NCI-H2107 treated with DMSO at 0.1 percent for 48 hours (cell line): ENCODE measurements around the gene HDAC8.
A peak's percentile ranks its signal among the peaks of the same experiment; 100 is the strongest.
"Not testable (repeated sequence)": the region's sequence is repeated elsewhere in the genome, so short reads cannot be mapped to it uniquely, and the experiment has no call there.

ENCODE experiments used
- DNase-seq: peaks from one replicate; lab custom pipeline; 2025; ENCODE audit not compliant: unreplicated experiment; lab: John Stamatoyannopoulos, UW

Gene HDAC8

DNA sequence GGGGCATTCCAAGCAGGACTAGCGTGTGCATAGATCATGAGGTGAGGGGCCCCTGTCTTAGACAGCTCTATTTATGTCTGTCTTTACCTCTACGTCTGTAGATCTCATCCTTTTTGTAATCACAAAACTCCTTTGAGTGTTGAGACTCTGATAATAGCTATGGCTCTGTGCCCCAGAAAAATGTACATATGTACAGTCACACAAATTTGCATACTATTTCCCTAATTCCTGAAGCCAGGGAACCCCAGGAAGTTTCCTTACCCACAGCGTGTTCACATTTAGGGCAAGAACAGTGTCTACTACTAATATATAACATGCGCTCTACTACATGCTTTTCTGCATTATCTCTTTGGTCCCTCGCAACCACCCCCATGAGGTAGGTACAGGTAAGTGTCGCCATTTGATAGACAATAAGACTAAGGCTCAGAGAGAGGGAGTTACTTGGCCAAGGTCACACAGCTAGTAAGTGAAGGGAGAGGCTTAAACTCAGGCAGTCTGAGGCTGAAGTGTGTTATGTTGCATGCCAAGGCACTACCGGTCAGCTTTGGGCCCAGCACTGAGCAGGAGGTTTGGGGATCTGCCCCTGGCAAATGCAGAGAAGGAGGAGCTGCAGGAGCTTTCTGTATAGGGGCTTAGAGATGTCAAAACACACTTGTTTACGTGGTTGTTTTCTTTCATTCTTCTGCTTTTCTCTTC is 245.9 kb downstream of the HDAC8 start:
- no peak for DNase-seq

DNA sequence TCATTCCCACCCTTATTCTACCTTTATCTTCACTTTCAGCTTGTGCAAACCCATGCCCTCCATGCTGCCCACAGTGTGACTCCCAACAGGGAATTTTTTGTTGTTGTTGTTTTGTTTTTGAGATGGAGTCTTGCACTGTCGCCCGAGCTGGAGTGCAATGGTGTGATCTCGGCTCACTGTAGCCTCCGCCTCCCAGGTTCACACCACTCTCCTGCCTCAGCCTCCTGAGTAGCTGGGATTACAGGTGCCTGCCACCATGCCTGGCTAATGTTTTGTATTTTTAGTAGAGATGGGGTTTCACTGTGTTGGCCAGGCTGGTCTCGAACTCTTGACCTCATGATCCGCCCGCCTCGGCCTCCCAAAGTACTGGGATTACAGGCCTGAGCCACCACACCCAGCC is 253.0 kb downstream of the HDAC8 start:
- DNase-seq, result not testable (repeated sequence)

DNA sequence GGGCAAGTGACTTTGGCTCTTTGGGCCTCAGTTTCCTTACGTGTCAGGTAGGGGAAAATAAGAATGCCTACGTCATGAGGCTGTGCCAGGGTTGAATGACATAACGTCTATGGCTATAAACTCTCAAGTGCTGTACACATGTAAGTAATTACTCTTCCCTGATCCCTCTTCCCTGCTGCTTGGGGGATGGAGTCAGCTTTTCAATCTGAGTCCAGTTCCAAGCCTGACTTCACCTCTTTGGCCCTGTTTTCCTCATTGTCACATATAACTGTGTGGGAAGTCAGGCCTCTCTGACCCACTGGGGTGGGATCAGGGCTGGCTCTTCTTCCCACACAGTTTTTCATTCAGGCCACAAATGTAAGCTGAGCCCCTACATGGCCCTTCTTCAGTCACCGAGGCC is 255.5 kb downstream of the HDAC8 start:
- no peak for DNase-seq

DNA sequence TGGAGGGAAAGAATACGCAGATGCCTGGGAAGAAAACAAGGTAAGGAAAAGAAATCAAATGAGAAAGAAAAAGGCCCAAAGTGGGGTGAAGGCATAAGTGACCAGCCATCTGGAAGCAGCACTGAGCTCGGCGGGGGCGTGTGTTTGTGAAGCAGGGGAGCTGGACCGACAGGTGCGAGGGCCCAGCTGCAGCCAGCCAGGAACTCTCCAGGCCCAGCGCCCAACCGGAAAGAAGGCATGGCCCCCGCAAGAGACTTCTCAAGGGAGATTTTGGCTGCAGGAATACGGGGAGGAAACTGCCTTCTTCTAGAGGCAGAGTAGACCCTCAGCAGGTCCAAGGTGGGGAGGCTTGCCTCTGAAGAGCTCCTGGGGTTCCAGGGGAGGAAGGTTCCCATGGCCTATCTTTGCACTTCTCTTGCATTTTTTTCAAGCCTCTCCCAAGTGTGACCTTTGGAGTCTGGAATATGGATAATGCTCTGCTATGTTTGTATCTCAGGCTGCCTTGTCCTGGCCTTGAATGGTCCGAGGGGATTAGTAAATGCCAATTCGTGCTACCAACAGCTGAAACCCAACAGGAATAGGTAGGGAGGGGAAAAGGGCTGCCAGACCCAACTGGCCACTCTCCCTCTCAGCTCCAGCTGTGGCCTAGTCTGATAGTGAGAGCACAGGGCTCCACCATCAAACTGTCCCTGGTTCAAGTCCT is 256.1 kb downstream of the HDAC8 start:
- peak; percentile 32 for DNase-seq

DNA sequence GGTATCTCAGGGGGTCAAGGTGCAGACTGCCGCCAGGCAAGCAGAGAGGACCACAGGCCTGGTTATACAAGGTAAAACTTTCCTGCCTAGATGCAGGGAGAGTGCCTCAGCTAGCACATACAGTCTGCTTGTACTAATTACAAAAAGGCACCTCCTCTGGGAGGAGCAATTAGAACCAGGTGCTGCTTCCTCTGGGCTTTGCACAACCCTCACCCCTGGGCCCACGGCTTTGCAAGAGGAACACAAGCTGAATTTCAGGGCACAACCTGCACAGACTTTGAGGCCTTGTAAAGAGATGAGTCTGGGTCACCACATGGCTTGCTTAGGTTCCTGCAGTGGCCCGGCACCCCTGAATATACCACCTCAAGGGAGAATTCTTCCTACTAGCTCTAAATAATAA is 257.8 kb downstream of the HDAC8 start:
- peak; percentile 23 for DNase-seq

DNA sequence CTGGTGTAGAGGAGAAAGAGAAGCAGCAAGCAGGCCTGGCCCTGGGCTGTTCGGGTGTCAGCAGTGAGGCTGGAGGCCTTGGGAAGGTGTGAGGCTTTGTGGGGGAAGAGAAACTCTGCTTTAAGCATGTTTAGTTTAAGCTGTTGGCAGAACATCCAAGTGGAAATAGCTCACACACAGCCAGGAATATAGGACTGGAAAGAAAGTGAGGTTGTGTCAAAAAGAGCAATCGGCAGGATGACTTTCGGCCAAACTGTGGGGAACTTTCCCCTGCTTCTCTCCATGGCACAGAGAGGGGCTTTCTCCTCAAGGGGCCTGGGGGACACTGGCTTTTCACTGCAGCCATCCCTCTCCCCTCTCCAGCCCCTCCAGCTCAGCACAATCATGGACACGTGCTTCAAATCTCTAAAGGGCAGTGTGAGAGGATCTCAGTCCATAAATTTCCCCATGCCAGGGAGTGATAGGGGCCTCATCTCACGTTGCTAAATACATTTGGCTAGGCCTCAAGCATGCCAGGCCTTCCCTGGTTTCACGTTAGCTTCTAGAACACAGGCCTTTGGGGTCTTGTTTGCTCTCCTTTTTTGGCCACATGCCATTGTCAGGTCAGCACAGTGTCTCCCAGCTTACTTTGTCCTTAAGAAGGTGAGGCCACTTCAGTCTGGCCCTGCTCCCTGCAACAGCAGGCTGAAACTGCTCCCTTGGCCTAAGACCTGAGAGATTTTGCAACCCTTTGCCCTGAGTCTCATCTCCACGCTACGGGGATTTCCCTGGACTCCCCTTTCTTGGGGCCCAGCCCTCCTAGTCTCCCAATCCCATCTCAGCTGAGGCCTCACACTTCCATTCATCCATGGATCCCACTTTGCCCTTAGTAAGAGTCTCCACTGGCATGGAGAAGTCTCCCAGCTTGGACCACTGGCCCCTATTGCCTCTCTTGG is 258.7 kb downstream of the HDAC8 start:
- DNase-seq, result no peak

DNA sequence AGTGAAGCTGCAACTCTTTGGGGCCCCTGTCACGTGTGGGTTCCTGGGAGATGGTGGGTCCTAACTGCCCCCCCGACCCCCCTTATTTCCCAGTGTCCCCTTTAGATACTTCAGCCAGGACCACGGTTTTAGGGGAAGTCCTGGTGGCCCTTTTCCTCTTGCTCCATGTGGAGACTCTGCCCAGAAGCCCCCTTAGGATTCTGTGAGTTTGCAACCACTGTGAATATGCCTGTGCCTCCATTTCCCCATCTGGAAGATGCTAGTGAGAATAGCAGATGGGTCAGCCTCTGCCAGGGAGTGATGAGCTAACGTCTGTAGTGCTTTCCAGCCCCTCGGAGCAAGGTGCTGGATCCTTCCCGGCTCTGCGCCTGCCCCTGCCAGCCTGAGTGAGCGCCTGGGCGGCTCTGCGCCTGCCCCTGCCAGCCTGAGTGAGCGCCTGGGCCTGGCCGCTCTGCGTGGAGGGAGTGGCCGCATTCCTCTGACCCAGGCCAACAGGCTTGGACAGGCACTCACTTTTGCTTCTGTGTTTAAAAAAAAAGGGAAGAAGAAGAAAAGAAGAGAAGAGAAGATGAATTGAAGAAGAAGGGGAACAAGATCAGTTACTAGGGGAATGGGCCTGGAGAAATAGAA is 260.2 kb downstream of the HDAC8 start:
- DNase-seq, result no peak

DNA sequence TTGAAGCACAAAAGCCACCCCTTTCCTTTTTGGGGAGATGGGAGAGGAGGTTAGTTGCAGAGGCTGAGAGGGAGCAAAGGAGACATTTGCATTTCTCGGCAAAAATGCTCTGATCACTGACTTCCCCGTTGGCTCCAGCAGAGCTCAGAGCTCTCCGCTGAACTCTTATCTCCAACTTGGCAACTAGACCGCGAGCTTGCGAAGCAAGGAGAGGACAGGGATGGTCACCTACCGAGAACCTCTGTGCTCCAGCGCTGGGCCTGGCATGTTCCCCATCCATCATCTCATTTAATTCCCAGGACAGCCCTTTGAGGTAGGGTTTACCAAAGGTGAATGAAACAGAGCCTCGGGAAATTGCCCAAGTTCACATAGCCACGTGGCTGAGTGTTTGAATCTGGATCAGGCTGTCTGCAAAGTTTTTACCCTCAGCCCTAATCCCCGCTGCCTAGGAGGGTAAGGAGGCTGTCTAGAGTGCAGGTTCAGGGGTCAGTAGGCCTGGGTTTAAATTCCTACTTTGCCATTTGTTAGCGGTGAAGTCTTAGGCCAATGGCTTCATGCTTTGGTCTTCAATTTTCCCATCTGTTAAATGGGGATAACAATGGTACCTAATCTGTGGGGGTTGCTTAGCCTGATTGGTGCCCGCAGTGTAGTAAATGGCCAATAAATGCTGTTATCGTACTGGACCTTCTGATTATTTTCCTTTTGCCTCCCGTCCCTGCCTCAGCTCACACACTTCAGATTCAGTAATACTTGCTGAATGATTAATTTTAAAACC is 263.2 kb downstream of the HDAC8 start:
- DNase-seq, result no peak

DNA sequence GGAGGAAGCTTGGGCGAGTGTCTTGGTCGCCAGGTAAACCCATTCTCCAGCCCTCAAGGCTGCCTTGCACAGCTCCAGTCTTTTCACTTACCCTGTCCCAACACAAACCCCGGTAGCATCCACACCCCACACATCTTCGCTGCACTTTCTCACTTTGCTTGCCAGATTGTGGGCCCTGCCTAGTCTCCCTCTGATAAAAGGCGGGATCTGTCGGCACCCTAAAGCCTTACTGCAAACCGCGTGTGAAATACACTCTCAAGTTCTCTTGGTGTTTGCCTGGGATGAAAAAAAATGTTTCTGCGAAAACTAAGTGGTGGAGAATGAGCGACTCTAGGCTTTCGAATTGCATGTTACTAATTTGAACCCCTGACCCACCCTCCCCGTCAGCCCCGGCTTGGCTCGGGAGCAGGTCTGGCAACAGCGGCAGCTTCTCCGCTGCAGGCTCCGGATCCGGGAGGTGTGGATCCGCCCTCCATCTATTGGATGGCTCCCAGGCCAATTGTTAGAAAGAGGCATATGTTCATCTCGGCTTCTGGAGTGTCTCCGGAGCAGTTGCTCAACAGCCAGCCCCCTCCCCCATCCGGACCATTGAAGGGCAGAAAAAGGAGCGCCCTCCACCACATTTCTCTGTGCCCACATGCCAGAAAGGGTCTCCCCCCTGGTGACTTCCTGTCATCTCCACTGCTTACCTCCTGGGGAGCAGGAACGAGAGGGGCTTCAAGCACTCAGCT is 263.9 kb downstream of the HDAC8 start:
- DNase-seq, result no peak

DNA sequence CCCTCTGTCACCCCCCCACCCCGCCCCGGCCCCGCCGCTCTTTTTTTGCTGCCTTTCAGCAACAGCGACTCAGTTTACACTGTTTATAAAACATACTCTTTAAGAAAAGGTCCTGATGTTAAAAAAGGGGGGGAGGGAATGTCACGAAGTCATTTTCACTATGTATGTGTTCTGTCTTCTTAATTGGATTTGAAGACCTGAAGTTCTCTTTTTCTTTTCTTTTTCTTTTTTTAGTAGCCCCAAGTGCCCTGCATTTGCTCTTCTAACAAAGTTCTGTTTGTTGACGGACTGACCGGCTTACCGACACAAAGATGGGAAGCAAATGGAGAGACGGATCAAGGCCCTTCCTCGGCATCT is 264.5 kb downstream of the HDAC8 start:
- DNase-seq, result no peak

DNA sequence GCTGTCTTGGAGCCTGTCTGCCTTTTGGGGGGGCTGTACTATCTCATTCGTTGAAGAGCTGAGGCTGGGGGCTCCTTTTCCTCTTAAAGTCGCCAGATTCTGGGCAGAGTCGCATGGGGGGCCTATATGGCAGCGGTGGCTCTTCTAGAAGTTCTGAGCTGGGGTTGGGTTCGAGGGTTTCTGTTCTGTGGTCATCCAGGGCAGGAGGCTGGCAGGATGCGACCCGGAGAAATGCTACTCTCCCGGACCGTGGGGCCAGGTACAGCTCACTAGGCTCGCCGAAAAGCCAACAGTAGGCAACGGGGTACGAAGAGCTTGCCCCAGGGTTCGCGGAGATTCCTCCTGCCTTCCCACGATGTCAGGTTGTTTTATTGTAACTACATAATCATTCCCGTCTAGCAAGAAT is 265.0 kb downstream of the HDAC8 start:
- no peak for DNase-seq

DNA sequence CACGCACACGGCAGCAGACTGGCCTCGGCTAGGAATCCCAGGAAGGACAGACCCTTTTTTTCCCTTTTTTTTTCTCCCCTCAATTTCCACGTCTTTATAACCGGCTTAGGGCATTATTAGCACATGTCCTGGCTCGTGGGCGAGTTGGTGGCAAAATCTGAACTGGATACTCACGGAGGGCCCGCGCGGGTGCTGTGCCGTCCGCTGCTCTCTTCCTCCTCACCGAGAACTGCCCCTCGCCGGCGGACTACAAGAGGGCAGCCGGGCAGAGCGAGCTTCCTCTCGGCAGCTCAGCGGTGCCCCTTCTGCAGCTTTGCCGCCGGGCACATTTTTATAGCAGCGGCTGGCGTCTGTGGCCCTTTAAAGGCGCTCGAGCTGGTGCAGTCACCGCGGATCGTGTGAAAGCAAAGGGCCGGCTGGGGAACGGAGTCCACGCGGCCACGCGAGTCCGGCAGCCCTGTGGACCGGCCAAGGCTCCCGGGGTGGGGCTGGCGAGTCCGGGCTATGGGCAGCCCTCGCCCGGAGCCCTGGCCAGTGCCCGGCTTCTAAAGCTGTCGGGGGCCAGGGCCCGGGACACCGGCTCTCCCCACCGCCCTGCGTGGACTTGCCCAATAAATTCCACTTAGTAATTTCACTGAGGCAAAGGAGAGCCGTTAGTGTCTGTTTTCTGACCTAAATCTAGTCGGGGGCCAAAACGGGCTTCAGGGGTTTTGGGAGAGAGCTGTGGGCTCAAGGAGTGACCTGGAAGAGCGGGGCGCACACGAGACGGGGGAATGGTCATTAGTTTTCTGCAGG is 265.6 kb downstream of the HDAC8 start:
- DNase-seq, result peak; percentile 35

DNA sequence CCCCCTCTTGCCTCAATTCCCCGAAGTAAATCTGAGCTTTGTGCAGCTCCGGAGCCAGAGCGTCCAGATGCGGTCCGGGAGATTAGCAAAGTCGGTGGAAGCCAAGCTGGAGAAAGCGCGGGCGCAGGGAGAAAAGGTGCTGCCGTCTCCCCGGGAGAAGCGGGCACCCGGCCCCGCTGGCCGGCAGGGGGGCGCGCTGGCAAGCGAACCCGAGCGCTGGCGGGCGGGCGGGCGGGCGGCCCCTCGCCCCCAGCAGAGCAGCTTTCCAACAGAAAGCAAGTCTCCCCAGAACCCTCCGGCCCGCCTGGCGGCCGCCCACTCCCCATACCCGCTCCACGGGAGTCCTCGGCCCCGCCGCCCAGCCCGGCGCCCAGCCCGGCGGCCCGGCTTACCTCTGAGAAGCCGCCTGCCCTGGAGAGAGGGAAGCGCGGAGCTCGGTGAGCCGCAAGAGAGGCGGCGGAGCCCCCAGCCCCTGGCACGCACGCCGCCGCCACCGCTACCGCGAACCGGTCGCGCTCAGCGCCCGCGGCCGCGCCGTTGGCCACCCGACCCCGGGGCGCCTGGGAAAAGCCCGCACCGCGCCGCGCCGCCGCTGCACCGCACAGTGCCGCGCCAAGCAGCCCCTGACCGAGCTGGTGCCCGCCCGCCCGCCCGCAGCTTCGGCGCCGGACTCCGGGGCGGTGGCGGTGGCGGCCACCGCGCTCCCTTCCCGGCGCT is 266.4 kb downstream of the HDAC8 start:
- no peak for DNase-seq

DNA sequence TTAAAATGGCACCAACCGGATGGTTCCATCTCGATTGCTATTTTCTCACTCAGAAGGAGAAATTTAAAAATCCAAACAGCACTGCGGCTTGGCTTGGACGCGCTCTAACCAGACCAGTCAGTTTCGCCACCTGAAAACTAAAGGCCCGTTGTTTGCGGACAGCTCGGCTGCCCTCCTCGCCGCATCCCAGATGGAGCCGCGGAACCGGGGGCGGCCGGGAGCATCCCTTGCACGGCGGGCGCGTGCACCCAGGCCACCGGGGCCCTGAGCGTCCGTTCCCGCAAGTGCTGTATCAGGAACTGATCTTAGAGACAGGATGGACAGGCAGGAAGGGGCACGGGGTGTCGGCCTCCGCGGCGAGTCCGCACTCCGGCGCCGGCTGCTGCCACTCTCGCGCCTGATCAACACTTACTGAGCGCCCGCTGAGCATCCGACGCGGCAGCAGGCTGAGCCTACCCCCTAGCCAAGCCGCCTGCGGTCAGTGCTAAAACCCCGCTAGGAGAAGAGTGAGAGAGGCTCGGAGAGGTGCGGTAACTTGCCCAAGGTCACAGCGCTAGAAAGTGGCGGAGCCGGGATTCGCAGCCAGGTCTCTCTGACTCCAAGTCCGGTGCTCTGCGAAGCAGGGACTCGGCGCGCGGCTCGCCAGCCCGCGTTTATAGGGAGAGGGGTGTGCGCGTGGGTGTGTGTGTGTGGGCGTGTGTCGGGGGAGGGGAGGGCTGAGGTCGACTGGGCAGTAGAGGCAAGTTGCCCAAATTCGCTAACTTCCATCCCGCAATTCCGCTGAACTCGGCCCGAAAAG is 267.2 kb downstream of the HDAC8 start, which contains the start of gene CITED1:
Gene CITED1 (minus strand): TSS at position 629 of the 799 bp plus-strand sequence. CDS start 3,045 bp downstream, outside the sequence.
- no peak for DNase-seq

DNA sequence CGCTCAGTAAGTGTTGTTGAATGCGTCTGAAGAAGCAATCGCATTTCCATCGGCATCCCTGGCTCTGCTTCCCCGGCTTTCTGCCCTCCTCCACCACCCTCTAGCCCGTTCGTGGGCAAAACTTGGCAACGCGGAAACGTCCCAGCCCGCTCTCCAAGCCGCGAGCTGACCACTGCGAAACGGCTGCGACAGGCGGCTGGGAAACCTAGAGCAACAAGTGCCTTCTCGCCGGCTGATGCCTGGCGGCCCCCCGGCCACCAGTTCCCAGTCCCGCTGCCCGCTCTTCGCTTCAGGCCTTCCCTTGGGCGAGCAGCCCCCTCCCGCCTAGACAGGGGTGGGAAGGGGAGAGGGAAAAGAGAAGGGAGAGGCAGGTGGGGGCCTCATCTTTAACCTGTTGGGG is 267.8 kb downstream of the HDAC8 start:
- DNase-seq, result no peak

DNA sequence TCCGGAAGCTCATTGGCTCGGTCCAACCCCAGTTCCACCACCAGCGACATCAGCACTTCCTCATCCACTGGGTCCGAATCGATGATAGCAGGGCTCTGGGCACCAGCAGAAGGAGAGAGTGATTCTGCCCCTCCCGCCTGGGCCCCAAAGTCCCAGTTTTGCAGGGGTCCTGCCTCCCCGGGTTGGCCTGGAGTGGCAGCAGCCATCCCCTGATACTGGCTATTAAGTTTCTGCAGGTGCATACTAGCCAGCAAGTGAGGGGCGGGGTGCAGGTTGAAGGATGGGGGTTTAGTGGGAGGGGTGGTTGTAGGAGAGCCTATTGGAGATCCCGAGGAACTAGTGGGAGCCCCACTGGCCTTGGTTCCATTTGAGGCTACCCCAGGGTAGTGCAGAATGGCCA is 270.9 kb downstream of the HDAC8 start:
- no peak for DNase-seq

DNA sequence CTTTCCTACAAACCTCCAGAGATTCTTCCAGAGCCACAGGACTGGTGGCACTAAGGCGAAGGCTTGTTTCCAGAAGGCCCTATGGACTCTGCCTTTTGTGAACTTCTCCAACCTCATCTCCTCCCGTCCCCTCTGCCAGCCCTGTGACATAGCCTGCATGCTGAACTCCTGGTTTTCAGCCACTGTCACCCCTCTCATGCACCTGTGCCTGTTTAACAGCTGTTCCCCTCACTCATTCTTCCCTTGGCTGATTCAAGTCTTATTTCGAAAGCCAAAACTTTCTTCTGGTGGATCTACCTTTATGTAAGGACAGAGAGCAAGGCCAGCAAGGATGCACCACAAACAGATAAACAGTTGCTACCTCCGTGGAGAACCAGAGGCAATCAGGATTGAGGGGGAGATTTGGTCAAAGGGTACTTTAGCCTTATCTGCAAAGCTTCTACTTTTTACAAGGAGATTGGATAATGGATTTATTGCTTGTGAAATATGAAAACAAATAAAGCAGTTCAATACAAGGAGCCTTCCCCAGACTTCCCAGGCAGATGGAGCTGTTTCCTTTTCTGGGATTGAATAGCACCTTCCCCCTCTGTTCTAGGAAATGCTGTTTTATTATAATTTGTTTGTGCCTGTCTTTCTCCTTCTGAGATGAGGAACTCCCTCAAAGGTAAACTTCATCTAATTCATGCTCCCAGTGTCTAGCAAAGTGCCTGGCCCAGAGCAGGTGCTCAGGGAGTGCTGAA is 272.6 kb downstream of the HDAC8 start:
- DNase-seq, result no peak
